NCI-H146 treated with DMSO at 0.1 percent for 48 hours (cell line): ENCODE results near the gene DCAF4.

Experiments used
- DNase-seq: peaks from one replicate; lab custom pipeline; 2025; ENCODE audit not compliant: unreplicated experiment; lab: John Stamatoyannopoulos, UW

DCAF4 gene

DNA sequence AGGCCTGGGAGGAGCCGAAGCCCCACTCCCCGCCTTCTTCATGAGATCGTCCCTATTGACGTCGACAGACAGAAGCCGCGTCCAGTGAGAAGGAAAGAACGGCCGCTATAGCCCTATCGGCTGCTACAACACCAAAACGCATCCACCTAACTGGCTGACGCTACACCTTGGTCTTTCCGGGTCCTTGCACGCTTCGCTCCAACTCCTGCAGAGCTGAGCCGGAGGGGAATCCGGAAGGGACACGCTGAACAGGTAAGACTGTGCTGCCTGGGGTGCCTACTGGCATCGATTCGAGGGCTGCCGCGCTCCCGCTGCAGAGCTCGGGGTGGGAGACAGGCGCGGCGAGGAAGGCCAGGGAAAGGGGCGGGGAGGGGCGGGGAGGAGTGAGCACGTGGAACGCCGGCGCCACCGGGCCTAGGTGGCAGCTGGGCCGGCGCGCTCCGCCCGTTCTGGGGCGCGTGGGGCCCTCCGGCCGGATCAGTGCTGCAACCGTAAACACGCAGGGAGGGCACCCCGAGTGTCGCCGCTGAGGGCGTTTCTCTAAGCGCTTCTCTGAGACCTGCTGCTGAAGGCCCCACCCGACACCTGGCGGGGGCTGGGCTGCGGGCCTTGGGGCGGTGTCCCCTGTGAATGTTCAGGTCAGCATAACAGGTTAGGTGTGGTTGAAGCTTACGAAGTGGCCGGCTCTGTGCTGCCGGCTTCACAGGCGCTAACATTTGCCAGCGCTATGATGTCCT lies at the start of gene DCAF4:
Gene DCAF4, plus strand, starts transcription at position 173 of the 737 bp plus-strand sequence. CDS start 11,515 bp downstream, outside the sequence.
- DNase-seq = peak; percentile 91

GRCh38 chr14:72876710-72877063 lies 49.6 kb upstream of the DCAF4 start:
- no peak for DNase-seq

- no peak for DNase-seq
Observed at GRCh38 chr14:72878746-72879145, 47.5 kb upstream of the DCAF4 start.

- no peak for DNase-seq
Observed at GRCh38 chr14:72879431-72879830, 46.8 kb upstream of the DCAF4 start.

DNA sequence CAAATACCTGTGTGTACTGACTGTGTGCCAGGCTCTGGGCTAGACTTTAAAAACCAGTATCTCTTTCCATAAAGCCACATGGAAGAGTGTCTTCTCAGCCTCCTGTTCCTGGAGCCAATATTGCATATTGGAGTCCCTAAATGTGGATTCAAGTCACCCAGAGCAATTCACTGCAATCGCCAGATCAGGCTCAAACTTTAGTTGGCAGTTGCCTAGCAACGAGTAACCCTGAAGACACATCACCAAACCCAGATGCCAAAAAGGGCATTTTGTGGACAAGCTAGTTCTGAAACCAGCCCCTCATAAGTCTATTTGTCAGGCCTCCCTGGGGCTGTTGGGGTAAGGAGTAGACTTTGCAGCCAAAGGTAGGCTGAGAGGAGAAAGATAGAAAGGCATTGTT lies 46.1 kb upstream of the DCAF4 start:
- DNase-seq = no peak

GRCh38 chr14:72880820-72881219 lies 45.4 kb upstream of the DCAF4 start:
- DNase-seq = no peak

DNA sequence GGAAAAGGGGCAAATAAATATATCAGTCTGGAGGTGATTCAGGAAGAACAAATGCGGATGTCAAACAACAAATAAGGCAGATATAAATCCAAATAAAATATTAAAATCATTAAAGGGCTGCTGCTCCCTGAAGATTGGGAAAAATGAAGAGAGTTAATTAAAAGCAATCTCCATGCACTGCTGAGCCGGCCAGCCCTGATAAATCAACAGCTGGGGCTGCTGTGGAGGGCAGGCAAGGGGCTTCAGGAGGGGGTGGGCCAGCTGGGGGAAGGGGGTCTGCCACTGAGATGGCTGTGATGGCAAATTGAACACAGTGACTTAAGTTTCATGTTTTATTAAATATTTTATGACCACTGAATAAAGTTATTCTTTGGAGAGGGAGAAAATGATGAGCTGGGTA lies 44.7 kb upstream of the DCAF4 start:
- no peak for DNase-seq

GRCh38 chr14:72882047-72882446 lies 44.2 kb upstream of the DCAF4 start:
- DNase-seq = no peak

DNA sequence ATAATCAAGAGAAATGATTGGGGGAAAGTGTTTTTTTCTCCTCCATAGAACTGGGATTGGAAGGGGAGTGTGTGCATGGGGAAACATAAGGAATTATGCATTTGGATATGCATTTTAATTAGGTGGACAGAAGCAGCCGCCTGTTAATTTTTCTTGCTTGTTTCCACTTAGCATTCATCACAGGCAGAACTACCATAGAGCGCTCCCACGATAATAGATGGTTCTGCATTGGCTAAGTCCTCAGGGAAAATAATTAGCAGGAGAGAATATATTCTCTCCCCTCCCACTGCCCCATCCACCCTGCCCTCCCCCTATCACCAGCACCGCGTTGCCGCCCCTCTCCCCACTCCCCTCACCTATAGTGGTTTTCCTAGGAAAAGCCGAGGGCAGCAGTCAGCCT lies 43.8 kb upstream of the DCAF4 start:
- no peak for DNase-seq

DNA sequence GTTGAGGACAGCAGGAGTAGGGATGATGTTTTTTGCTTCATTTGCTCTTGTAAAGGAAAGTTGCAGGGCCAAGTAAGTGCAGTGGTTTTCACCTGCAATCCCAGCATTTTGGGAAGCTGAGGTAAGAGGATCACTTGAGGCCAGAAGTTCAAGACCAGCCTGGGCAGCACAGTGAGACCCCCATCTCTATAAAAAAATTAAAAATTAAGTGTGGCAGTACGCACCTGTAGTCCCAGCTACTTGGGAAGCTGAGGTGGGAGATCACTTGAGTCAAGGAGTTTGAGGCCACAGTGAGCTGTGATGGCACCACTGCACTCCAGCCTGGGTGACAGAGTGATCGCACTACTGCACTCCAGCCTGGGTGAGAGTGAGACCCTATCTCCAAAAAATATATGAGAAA lies 43.2 kb upstream of the DCAF4 start:
- DNase-seq = no peak

DNA sequence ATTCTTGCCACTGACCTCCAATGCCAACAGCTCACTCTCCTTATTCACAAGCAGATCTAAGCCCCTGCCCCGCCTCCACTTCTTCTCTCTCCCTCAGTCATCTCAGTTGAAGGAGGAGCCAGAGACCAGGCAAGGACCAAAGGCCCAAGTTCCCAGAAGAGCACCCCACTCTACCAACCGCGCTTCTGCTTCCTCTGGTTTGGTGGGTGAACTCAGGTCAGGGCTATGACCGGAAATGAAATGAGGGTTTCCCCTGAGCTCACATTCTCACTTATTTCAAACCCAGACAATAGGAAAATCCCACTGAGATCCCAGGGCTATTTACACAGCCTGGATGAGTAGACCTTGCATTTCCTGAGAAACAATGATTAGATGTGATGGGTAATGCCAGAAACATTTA lies 42.3 kb upstream of the DCAF4 start:
- DNase-seq = no peak

DNA sequence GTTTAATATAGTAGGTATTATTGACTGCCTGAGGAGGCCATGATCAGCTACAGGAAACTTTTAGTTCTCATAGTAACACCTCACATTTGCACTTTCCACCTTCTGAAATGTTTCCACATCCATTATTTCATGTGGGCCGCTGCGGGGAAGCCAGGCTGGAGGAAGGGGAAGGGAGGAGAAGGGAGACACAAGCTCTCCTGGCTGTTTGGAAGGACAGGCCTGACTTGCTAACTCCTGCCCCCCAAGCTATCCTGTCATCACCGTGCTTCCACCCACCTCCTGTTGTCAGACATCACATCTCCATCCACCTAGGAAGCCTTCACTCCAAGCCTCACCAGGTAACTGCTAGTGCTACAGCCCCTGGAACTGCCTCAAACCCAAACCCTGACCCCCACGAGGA lies 41.9 kb upstream of the DCAF4 start:
- no peak for DNase-seq

- DNase-seq = no peak
Observed at GRCh38 chr14:72887514-72887913, 38.8 kb upstream of the DCAF4 start.

GRCh38 chr14:72888192-72888591 lies 38.1 kb upstream of the DCAF4 start:
- no peak for DNase-seq

- no peak for DNase-seq
Observed at GRCh38 chr14:72888636-72889201, 37.5 kb upstream of the DCAF4 start.

GRCh38 chr14:72889366-72889765 lies 36.9 kb upstream of the DCAF4 start:
- no peak for DNase-seq

GRCh38 chr14:72891666-72892102 lies 34.6 kb upstream of the DCAF4 start:
- no peak for DNase-seq

DNA sequence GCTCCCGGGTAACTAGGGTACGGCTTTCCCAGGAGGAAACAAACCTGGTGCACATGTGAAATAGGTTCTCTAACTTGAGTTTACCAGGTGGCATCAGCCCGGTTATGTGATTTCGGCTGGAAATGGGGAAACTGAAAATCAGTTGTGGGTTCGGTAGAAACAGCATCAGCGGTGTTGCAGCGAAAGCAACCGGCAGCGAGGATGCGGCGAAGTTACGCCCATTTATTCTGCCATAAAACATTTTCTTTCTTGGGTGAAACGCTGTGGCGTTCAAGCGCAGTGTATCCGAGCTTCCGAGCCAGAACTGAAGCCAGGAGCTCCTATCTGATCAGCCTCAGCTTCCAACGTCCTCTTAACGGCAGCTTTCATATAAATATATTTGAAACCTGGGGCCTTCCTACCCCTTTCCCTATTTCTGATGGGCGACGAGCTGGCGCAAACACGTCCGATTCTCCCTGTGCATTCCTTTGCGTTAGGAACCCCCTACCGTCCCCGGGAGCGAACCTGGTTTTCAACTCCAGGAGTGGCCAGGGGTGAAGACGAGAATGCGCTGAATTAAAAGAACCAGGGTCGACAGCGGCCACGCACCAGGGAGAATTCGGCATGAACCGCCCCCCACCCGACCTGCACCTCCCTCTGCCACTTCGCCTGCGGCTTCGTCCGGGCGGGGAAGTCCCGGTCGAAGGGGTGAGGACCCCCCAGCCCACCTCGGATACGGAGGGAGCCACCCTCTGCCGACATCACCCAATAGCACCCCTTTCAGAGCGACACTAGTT lies 34.0 kb upstream of the DCAF4 start:
- DNase-seq = no peak

- no peak for DNase-seq
Observed at GRCh38 chr14:72892879-72893635, 33.2 kb upstream of the DCAF4 start.

- peak; percentile 65 for DNase-seq
Observed at GRCh38 chr14:72893636-72894322, 32.5 kb upstream of the DCAF4 start, which contains the start of gene DPF3. Gene DPF3, minus strand, starts transcription at chr14:72894101. Its CDS starts 13 bp downstream, at chr14:72894088.

GRCh38 chr14:72894323-72894622 lies 32.0 kb upstream of the DCAF4 start:
- no peak for DNase-seq
